SHP77 treated with DMSO at 0.1 percent for 48 hours (cell line): ENCODE data around the gene MAPRE3.
"Not testable (repeated sequence)": the region's sequence is repeated elsewhere in the genome, so short reads cannot be mapped to it uniquely, and the experiment has no call there.

ENCODE experiments used
- DNase-seq: peaks from one replicate; lab custom pipeline; 2025; lab: John Stamatoyannopoulos, UW

Gene MAPRE3

GRCh38 chr2:27070653-27071276 is 100.3 kb downstream of the MAPRE3 start:
- DNase-seq = no peak

GRCh38 chr2:27071277-27071989 is 101.0 kb downstream of the MAPRE3 start, which contains the start of gene OST4:
OST4 (minus strand) TSS chr2:27071654.
- DNase-seq = peak; percentile 48

GRCh38 chr2:27071990-27072830 is 101.8 kb downstream of the MAPRE3 start:
- DNase-seq = no peak

GRCh38 chr2:27072920-27073319 is 102.5 kb downstream of the MAPRE3 start:
- DNase-seq = no peak

- DNase-seq = no peak
These were observed 103.3 kb downstream of the MAPRE3 start for GRCh38 chr2:27073782-27074181.

GRCh38 chr2:27074738-27075565 is 104.5 kb downstream of the MAPRE3 start:
- peak; percentile 45 for DNase-seq

- not testable (repeated sequence) for DNase-seq
These were observed 105.1 kb downstream of the MAPRE3 start for GRCh38 chr2:27075566-27075871.

- DNase-seq = no peak
These were observed 105.9 kb downstream of the MAPRE3 start for GRCh38 chr2:27076323-27076722.
